ENCODE measurements around the gene RCOR1. TPM values are rescaled to one million over a fixed set of nuclear protein-coding genes. Genes with fewer than 3 reads are reported as not detected.
A peak's percentile ranks its signal among the peaks of the same experiment; 100 is the strongest.
"Not testable (repeated sequence)": the region's sequence is repeated elsewhere in the genome, so short reads cannot be mapped to it uniquely, and the experiment has no call there.

The RCOR1 gene
- total RNA-seq: 10 to 100 TPM; 11.3 to 14.9 TPM
- long read RNA-seq, partial matches to known transcripts: 2 of 2 reads
- long read RNA-seq, other reads (novel, unspliced or antisense): 0 of 2 reads

DNA sequence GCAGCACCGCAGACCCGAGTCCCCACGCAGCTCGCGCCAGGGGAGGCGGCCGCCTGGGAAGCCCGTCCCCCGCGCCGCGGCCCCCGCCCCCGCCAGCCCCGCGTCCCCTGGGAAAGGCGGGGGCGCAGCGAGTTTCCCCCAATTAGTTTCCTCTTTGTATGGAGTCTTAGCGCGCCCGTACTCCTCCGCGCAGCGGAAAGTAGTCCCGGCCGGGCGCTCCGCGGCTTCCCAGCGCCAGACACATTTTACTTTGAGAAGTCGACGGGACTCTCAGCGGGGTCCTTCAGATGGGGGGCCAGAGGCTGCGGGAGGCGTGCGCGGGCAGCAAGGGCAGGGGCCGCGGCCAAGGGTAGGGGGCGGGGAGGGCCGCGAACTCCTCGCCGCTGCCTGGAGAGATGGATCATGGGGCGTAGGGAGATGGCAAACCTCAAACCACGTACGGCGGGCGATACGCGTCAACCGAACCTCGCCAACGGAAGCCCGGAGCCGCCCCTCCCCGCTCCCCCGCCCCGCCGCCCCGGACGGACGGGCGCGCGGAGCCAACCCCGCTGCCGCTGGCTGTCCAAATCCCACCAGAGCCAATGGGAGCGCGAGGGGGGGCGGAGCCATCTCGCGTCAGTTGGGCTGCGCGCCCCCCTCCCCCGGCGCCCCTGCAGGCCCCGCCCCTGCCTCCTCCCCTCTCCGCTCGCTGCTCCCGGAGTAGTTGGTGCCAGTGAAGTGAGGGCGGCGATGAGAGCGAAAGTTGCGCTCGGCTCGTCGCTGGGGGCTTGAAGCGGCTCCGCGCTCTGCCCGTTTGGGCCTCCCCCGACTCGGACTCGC is at the start of gene RCOR1:
RCOR1 (plus strand) TSS at position 706 of the 819 bp plus-strand sequence. CDS start 238 bp downstream, outside the sequence.
- ATAC-seq: peak; percentile 94 to 95
- intact Hi-C loops (cut with DNase I): loop anchor here in 1 of 2 donors (5.0 kb wide), 1 partner anchor 70 kb away; no protein-coding TSS in a partner anchor
- DNase-seq: peak; percentile 99

DNA sequence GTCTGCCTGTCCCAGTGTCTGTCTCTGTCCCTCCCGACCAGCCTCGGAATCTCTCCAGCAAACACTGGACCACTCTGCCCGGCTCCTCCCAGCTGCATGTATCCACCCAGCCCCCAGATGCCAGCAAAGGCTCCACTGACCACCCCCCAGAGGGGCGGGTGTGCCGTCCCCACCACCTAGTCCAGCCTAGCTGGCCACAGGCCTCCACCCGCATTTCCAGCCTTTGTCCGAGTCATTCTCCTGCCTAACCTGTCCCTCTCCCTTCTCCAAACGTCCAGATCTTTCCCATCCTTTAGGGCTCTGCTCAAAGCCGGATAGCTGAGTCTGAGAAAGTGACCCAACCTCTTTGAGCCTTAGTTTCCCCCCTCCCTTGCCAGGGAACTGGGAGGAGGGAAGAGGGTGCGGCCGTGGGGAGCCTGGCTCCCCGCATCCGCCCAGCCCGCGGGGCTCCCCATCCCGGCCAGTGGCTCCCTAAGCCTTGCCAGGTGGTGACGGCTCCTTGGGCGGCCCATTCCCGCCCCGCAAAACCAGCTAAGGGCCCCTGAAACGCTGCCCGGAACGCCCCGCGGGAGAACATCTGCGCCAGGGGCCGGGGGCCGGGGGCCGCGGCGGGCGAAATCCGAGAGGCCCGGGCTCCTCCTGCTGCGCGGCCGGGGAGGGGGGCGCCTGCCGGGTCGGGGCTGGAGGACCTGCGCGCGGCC is 48.3 kb upstream of the RCOR1 start:
- intact Hi-C loops (cut with DNase I): no loop called here
- ATAC-seq: peak in 1 of 2 donors; percentile 10

DNA sequence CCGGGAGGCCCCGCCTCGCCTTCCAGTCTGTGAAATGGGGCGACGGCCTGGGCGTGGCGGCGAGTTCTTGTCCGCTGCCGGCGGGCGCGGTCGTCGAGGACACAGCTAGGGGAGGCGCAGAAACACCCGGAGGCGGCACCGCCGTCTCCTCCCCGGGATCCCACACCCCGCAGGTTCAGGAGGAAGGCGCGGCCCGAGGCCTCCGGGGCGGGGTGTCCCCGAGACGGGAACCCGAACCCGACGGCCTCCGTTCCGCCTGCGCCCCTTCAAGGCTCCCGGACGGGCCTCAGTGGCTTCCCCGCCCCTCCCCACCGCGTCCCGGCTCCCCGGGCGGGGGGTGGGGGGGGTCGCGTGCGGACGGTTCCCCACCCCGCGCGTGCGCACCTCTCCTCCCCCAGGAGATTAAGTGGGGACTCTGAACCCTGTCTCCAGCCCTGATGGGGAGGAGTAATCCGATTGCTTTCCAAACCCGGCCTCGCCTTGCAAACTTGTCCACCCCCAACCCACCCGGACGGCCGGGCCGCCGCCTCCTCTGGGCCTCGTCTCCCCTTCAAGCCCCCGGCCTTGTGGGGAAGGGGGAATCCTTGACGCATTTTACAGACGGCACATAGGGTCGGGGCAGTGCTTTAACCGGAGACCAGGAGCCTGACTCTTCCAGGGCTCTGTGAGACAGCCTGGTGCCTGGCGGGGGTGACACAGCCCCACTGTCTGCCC is 47.5 kb upstream of the RCOR1 start:
- intact Hi-C loops (cut with DNase I): no loop called here
- peak; percentile 44 for DNase-seq
- peak; percentile 11 to 23 for ATAC-seq

More for the DNA sequence above, 48.3 kb upstream of the RCOR1 start:
- no peak for DNase-seq

DNA sequence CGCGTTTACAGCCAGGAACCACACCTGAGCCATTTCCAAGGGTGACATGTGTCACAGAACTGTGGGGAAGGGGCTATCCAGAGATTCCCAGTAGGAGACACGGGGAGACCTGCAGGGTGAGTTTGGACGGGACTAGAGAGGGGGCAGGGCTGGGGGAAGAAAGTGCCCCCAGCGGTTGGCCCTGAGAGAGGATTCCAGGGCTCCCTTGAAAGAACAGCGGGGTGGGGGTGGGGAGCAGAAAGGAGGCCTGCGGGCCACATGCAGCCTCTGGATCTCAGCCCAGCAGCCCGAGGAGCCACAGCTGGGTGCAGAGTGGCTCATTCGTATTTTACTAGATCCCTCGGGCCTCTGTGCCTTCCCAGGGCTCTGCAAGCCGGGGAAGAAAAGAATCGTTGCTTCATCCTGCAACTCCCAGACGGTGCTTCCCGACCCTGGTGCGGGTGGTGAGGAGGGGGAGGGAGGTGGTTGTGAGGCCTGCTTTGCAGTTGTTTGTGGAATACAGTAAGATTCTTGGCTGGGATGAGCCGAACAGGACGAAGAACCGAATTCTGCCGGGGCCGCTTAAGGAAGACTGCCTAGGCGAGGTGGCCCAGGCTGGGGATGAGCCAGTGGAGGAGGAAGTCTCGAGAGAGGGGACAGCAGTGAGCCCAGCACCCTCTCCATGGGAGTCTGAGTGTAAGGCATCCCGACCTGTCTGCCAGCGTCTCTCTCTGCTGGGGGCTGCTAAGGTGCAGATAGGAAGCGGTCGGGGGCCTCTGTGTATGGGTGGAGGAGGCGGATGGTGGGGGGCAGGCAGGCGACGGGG is 46.8 kb upstream of the RCOR1 start:
- DNase-seq: no peak

DNA sequence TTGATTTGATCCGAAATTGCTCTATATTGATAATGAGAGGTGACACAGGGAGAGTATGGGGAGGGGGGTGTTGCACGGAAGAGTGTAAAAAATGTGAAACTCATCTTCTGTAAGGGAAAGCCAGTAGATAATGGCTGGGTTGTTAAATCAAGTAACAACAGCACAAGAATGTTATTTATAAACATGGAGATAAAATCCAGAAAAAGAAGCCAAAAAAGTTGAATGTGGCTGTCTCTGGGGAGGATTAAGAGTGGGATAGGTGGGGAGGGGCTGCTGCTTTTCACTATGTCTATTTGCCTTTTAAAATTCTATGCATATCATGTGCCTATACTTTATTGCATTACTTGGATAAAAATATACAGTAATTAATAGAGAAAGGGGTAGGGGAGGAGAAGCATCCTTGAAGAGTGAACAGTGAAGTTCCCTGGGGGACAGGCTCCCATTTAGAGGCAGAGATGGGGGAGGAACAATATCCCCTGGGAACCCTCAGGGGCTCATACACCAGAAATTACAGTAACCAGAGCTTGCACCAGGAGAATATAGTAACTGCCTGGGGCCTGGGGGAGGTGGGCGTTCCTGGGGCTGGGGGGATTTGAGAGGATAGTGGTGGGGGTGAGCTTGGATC is 43.7 kb upstream of the RCOR1 start:
- intact Hi-C loops (cut with DNase I): no loop called here
- ATAC-seq (no peak), DNase-seq (no peak)

More for the DNA sequence above, 46.8 kb upstream of the RCOR1 start:
- peak in 1 of 2 donors; percentile 50 for ATAC-seq
- intact Hi-C loops (cut with DNase I): no loop called here

DNA sequence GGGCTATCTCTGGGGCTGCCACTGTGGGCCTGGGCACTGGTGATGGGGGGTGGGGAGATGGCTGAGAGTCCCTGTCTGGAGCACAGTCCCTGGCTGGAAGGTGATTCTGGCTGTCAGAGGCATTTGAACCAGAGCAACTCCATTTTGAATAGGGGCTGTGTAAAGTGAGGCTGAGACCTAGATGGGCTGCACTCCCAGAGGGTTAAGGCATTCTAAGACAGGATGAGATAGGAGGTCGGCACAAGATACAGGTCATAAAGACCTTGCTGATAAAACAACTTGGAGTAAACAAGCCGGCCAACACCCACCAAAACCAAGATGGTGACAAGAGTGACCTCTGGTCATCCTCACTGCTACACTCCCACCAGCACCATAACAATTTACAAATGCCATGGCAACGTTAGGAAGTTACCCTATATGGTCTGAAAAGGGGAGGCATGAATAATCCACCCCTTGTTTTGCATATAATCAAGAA is 41.5 kb upstream of the RCOR1 start:
- DNase-seq; intact Hi-C loops (cut with DNase I); ATAC-seq: not testable (repeated sequence)

DNA sequence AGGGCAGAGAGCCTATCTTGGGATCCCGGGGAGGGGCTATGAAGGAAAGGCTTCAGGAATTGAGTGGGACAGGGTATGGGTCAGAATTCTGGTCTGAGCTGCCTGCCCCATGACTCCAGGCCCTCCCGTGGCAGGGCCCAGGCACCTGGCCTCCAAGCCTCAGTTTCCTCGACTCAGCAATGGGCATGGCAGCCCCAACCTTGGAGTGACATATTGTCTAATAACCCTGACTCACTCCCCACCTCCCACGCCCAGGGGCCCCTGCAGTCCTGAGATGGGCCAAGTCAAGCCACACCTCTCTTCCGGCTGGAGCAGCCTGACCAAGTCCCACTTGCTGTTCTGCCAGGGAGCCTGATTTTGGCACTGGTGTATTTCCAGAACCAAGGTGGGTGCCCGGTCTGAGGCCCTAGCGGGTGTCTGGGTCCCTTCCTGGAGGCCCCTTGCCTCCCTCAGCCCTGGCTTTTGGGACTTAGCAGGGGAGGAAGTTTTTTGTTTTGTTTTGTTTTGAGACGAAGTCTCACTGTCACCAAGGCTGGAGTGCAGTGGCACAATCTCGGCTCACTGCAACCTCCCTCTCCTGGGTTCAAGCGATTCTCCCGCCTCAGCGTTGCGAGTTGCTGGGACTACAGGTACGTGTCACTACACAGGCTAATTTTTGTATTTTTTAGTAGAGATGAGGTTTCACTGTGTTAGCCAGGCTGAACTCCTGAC is 40.3 kb upstream of the RCOR1 start:
- intact Hi-C loops (cut with DNase I): no loop called here
- ATAC-seq (no peak), DNase-seq (no peak)

DNA sequence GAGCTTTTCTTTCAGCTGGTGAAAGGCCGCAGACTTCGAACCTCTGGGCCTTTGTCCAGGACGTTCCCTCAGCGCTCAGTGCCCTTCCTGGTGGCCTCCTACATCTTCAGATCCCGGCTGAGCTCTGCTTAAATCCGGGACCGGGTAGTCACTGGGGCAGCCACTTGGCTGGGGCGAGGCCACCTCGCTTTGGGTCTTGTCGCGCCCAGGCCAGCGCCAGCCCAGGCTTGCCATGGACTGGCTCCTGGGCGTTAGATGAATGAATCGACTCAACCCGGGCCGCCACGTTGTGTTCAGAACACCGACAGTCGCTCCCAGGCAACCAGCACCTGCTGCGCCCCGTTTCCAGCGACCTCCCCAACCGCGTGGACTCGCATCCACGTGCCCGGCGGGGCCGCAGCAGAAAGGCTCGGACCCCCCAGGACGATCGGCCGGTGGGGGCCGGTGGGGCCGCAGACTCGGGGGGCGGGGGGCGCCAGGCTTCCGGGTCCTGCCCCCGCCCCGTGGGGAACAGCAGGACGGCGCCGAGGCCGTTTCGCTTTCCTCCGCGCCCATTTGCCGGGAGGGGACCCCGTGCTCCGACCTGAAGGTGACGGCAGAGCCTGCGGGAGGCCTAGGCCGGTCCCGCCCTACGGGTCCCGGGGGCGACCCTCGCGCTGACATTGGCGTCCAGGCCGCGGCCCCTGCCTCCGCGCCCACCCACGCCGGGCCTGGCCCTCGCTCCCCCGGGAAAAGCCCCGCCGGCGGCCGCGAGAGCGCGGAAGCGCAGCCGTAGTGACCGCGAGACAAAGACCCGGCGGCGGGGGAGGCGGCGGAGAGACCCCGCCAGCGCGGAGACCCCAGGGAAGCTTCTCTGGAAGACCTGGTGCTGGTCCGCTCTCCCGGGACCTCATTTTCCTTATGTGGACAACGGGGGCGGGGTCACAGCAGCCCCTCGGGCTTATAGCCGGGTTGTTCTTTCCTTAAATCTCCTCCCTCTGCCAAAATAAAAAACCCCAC is 37.3 kb upstream of the RCOR1 start:
- DNase-seq (peak; percentile 60), ATAC-seq (peak; percentile 80 to 84)
- intact Hi-C loops (cut with DNase I): no loop called here

DNA sequence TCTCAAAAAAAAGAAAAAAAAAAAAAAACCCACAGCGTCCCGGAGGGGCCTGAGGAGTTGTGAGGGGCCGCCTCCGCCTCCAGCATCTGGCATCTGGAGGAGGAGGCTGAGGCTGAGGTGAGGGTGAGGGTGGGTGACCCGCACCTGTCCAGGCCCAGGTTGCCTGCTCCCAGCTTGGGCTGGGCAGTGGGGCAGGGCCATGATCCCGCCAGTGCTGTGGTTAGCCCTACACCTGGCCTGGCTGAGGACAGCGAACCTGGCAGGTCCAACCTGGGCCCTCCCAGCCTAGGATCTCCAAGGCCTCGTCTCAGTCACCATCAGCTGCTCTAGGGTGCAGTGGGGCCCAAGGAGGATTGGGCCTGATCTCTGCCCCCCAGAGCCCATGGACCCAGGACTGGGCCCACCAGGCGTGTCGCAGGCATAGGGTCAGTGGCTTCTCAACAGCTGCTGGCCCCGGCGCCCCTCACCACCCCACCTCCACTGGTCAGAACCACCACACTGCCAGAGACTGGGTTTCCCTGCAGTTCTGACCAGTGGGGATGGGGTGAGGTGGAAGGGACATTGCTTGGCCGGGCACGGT is 36.3 kb upstream of the RCOR1 start:
- ATAC-seq (no peak), DNase-seq (no peak)
- intact Hi-C loops (cut with DNase I): no loop called here

DNA sequence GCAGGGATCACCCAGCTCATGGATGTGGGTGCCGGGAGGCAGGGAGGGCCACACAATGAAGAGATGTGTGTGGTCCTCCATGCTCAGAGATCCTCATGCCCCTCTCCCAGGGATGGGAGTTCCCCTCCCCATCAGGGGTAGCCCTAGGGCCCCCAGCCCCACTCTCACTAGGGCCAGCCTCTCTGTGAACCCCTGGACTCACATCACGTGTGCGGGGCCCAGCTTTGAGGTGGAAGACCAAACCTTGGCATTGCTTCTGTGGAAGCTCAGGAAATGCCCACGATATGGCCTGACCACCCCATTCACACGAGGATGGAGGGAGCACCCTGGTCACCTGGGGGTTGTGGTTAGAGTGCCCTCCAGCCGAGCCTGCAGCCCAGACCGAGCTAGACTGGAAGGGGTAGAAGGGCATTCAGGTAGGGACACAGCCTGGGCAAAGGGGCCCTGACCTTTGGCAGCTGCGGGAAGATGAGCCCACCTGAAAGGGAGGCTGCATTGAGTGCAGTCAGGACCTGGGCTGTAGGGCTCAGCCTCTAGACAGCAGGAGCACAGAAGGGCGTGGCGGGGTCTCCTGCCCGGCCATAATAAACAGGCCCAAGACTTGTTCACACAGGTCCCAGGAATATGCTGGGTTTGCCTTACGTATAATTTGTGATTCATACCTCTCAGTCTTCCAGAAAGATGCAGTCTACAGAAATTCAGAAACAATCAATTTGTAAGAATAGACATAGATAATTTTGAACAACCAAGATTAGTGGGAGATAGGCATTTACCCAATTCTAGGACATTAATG is 34.8 kb upstream of the RCOR1 start:
- ATAC-seq: no peak
- no peak for DNase-seq
- intact Hi-C loops (cut with DNase I): no loop called here

DNA sequence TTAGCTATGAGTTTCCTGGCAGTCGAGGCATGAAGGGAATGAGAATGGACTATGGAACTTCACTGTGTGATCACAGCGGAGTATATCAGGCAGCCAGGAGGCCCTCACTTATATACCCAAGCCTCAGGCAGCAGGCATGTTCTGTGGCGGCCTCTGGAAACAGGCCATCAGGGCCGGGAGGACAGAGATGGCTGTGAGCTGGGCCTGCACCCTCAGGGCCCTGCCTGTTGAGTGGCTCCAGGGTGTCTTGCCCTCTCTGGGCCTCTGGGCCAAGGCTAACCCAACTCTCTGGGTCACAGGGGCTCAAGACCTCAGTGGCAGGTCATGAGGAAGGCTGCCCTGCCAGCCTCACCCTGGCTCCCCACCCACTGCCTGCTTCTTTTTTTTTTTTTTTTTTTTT is 33.9 kb upstream of the RCOR1 start:
- intact Hi-C loops (cut with DNase I): no loop called here
- ATAC-seq (no peak), DNase-seq (no peak)

DNA sequence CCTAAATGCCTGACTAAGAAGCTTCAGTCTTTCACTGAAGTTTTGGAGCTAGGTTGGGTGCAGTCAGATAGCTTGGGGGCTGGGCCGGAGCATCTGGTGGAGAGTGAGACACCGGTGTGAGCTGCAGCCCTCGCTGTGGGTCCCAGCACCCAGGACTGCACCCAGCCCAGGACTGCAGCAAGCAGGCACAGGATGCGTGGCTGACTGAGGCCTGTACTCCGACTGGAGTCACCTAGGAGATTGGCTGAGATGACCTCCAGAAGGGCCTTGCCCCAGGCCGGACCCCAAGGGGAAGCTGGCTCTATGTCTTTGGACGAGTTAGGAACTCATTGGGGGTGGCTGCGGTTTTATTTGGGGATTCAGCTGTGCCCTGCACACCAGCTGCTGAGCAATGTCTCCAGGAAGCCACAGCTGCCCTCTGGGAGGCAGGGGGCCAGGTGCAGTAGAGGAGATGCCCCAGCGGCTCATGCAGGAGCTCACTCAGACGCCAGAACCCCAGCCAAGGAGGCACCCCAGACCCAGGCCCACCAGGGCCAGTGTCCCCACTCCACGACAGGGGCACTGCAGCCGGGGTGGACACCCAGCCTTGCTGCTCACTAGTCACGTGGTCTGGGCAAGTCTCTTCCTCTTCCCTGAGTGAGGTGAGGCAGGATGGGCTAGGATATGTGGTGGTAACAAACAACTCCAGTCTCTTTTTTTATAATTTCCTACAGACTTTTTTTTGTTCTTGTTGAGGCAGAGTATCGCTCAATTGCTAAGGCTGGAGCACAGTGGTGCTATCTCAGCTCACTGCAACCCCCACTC is 31.8 kb upstream of the RCOR1 start:
- DNase-seq (no peak), ATAC-seq (no peak)
- intact Hi-C loops (cut with DNase I): no loop called here

DNA sequence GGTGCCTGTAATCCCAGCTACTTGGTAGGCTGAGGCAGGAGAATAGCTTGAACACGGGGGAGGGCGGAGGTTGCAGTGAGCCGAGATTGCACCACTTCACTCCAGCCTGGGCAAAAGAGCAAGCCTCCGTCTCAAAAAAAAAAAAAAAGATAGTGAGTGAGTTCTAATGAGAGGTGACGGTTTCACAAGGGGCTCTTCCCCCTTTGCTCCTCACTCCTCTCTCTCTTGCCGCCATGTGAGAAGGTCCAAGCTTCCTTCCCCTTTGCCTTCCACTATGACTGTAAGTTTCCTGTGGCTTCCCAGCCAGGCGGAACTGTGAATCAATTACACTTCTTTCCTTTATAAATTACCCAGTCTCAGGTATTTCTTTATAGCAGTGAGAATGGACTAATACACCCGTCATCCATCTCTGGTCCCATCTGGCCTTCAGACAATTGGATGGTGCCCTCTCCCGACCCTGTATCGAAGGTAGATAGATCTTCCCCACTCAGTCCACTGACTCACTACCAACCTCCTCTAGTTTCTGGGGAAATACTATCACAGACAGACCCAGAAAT is 27.0 kb upstream of the RCOR1 start:
- DNase-seq: no peak
- ATAC-seq: peak; percentile 30 to 56
- intact Hi-C loops (cut with DNase I): no loop called here

DNA sequence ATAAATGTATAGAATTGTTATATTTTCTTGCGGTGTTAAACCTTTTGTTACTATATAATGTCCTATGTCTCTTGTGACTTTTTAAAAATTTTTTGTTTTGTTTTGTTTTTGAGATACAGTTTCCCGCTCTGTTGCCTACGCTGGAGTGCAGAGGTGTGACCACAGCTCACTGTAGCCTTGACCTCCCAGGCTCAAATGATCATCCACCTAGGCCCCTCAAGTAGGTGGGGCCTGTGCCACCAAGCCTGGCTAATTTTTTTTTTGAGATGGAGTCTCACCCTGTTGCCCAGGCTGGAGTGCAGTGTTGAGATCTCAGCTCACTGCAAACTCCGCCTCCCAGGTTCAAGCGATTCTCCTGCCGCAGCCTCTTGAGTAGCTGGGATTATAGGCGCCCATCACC is 26.5 kb upstream of the RCOR1 start:
- intact Hi-C loops (cut with DNase I): no loop called here
- DNase-seq (no peak), ATAC-seq (no peak)

Data from left cardiac atrium (tissue), 4 donors.